Erythroblast (primary cell): Measurements from ENCODE around the gene GNAZ.

Experiments used
- GATA1 ChIP-seq: IDR thresholded peaks from 2 replicates; pipeline ENCODE4 v1.6.1; 2011; ENCODE audit warnings: low read depth, mild to moderate bottlenecking, control low read depth, low read length, moderate library complexity
- POLR2A ChIP-seq: IDR thresholded peaks from 2 replicates; pipeline ENCODE4 v1.6.1; 2011; ENCODE audit warnings: mild to moderate bottlenecking, low read length

GRCh38 chr22:23146478-23147205, 76.3 kb downstream of the GNAZ start:
- TF ChIP-seq POLR2A (no peak), GATA1 (no peak)
